Diencephalon (tissue), 1 donor: ENCODE results near the gene DLK2. TPM values are rescaled to one million over a fixed set of nuclear protein-coding genes. Genes with fewer than 3 reads are reported as not detected.

Experiments
- small RNA-seq: library from RNA; depleted of rRNA; stranded (forward); fragments of <200 nt; gene quantifications from one replicate; pipeline ENCODE3, GENCODE V24; 2014
- total RNA-seq: library from RNA; depleted of rRNA; stranded (reverse); fragments of >200 nt; gene quantifications from one replicate; pipeline ENCODE4 v1.2.3, GENCODE V29; 2014

Gene DLK2
- total RNA-seq, result 8.3 TPM

GRCh38 chr6:43455531-43456428, at the start of gene DLK2:
DLK2 (minus strand) TSS chr6:43455548; CDS start chr6:43454825, 723 bp downstream.

DNA sequence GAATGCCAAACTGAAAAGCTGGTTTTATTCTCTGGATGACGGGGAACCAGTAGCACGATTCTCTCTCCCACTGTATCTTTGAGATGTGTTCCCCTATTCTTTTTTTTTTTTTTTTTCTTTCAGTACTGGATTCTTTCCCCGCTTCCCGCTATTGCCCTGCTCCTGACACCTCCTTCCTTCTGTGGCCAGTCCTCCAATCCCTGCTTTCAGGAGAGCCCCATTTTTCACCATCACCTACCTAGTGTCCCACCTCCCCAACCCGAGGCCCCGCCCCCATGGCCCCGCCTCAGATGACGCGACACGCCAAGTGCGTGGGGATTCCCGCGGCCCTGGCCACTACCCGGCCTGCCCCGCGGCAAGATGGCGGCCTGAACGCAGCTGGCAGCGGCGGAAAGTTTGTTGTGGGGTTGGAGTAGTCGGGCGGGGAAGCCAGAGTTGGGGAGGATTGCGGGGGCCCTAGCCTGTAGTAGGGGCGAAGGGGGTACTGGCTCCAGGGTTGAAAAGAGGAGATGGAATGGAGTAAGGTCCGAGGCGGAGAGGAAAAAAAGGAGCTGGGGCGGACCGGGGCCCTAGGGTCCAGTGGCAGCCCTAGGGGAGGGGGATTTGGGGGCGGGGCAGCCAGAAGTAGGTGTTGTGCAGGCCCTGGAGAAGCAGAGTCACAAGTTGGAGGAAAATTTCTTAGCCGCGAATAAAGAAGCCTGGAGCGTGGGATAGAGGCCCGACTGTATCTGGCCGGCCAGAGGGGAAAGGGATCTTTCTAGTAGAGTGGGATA, 22.1 kb upstream of the DLK2 start, which contains the start of gene TJAP1:
Gene TJAP1 (plus strand): TSS at position 336 of the 773 bp plus-strand sequence. CDS start 21,432 bp downstream, outside the sequence.

GRCh38 chr6:43427406-43428111, 27.8 kb downstream of the DLK2 start, which contains the start of gene ABCC10:
ABCC10 (plus strand) TSS chr6:43427541; CDS start chr6:43427979, 438 bp downstream.

Small RNAs within 50 kb of the gene (small RNA-seq; reads per million reads assigned to genes)
- not detected for gene MIR6780B
- gene RNU6-1113P, result not detected

Other genes starting within 250 kb of the DLK2 start
- 26.1 TPM for gene DNPH1, start 226.1 kb downstream of the DLK2 start, total RNA-seq
- gene TTBK1, start 212.1 kb downstream of the DLK2 start, total RNA-seq, result 16.8 TPM
- 0.23 TPM for gene SLC22A7, start 157.3 kb downstream of the DLK2 start, total RNA-seq
- gene CRIP3, start 146.7 kb downstream of the DLK2 start, total RNA-seq, result 6.7 TPM
- 18.2 TPM for gene ZNF318, start 85.9 kb downstream of the DLK2 start, total RNA-seq
- 23.8 TPM for gene ABCC10, start 28.0 kb downstream of the DLK2 start, total RNA-seq
- 5.1 TPM for gene TJAP1, start 22.0 kb upstream of the DLK2 start, total RNA-seq
- gene LRRC73, start 54.8 kb upstream of the DLK2 start, total RNA-seq, result 5.3 TPM
- gene YIPF3, start 61.4 kb upstream of the DLK2 start, total RNA-seq, result 66.7 TPM
- gene POLR1C, start 61.5 kb upstream of the DLK2 start, total RNA-seq, result 25.6 TPM
- gene XPO5, start 120.5 kb upstream of the DLK2 start, total RNA-seq, result 52.4 TPM
- gene POLH, start 120.6 kb upstream of the DLK2 start, total RNA-seq, result 10.6 TPM
- gene GTPBP2, start 173.7 kb upstream of the DLK2 start, total RNA-seq, result 30.9 TPM
- gene MAD2L1BP, start 180.3 kb upstream of the DLK2 start, total RNA-seq, result 23.1 TPM
- gene RSPH9, start 189.5 kb upstream of the DLK2 start, total RNA-seq, result 6.0 TPM
- gene MRPS18A, start 232.2 kb upstream of the DLK2 start, total RNA-seq, result 23.1 TPM